Measurements from ENCODE around the gene LUZP2.

LUZP2 gene

DNA sequence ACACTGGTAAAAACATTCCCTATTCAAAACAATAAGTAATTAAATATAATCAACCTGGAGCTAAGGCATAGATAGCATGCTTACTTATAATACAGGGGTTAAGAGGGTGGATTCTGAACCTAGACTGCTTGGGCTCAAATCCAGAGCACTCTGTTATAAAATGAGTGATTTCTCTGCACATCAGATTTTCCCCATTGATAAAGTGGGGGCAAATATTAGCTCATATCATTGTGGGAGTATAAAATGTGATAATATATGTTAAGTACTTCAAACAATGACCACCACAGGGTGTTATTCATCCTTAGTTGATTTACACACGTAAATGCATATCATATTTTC, 139.4 kb downstream of the LUZP2 start:
- no peak for DNase-seq

DNA sequence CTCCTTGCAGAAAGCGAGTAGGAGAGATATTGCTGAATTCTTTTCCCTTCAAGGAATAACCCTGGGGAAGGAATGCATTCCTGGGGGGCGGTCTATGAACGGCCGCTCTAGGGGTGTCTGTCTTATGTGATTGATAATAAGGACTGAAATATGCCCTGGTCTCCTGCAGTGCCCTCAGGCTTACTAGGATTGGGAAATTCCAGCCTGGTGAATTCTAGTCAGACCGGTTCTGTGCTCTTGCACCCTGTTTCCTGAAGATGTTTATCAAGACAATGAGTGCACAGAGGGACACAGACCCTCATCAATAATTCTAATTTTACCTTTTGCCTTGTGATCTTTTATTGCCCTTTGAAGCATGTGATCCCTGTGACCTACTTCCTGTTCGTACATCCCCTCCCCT, 140.7 kb downstream of the LUZP2 start:
- no peak for DNase-seq

DNA sequence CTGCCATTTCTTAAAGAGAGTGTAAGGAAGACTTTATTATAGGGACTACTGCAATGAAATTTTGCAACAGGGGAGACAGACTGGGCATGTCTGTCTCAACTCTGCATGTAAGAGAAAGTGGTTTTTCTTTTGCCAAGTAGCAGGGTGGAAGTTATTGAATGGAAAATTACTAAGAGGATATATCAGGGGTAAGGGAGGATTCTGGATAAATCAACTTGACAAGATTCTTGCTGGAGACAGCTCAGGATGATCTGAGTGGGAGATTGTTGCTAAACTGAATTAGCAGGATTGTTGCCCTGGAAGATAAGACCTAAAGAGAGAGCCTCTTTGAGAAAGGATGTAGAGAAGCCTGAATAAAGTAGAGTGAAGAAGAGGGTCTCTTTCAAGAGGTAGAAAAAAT, 145.8 kb downstream of the LUZP2 start:
- no peak for DNase-seq

DNA sequence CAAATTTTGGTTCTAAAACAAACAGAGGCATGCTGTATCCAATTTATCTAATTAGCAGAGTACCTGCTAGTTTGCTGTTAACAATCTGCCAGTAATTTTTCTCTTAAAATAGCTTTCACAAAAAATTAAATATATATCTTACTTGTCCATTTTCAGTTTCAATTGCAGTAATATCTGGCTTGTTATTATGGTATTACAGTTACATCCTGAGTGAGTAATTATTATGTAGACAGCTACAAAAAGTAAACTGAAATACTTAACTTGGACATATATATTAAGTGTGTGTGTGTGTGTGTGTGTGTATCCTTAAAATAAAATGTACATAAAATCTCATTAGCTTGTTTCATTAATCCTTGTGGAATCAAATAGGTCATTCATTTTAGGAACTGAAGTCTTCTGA, 148.7 kb downstream of the LUZP2 start:
- no peak for DNase-seq

DNA sequence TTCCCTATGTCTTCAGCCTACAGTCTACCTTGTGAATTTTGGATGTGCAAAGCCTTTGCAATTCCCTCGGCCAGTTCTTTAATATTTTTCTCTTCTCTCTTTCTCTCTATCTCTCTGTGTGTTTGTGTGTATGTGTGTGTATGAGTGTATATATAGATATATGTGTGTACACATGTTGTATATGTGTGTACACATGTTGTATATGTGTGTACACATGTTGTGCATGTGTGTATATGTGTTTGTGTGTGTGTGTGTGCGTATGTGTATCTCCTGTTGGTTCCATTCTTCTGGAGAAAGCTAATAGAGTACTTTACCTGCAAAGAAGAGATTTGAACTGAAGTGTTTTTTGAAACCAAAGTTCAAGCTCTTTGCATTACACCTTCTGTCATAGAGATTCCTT, 155.0 kb downstream of the LUZP2 start:
- DNase-seq = no peak

DNA sequence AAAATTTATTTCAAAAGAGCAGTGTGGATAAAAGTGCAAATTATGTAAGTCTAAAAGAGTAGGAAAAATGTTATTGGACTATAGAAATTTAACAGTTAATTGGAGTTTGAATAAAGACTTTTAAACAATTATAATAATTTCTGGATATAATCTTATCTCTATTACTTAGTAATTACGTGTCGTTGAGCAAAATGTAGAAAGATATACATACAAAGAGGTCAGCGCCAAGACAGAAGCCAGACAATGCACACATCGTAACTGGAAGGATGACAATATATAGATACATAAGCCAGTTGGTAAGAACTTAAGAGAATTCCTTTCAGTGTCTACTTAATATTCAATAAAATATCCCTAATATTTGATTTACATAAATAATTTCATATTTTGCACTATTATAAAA, 157.0 kb downstream of the LUZP2 start:
- no peak for DNase-seq

DNA sequence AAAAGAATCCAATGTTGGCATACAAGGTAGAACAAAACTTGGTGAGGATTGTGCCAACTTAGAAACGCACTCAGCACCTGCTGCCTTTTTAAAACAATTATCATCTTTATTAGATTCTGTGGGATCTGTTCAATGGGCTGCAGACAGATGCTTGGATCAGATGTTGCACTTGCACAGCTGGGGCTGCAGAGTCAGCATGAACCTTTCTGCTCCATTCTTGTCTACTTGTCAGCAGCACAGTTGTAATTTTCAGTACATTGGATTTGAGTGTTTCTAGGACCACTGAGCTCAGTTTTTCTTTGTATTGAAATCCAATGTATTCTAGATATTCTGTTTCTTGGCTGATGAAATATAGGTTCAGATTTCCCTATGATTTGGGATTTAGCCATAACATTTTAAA, 164.5 kb downstream of the LUZP2 start:
- DNase-seq = no peak

DNA sequence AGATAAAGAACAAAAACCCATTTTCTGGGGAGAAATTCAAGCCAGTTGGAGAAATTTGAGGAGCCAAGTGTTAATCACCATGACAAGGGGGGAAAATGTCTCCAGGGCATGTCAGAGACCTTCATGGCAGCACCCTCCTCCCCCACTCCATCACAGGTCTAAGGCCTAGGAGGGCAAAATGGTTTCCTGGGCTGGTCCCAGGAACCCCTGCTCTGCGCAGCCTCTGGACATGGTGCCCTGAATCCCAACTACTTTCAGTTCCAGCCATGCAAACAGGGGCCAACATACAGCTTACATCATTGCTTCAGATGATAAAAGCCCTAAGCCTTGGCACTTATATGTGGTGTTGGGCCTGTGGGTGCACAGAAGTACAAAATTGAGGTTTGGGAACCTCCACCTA, 167.5 kb downstream of the LUZP2 start:
- DNase-seq = no peak

DNA sequence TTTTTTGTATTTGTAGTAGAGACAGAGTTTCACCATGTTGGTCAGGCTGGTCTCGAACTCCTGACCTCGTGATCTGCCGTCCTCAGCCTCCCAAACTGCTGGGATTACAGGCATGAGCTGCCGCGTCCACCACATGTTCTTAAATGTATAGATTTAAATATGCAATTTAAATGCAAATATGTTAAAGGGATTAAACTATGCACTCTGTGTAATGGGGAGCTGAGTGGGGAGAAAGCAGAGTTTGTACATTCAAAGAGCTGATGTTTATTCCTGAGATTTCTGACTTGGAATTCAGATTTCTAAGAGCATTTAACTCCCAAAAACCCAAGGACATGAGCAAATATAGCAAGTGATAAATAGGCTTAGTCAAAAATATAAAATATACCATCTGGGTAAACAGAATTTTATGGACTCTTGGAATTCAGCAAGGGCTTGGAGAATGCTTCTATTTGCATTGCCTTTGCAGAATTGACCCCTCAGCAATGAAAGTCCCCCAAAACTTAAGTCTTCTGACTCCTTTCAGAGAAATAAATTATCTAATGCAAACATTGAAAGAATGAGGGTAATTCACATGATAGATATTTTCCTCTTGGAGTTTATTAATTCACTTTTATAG, 170.6 kb downstream of the LUZP2 start:
- no peak for DNase-seq

DNA sequence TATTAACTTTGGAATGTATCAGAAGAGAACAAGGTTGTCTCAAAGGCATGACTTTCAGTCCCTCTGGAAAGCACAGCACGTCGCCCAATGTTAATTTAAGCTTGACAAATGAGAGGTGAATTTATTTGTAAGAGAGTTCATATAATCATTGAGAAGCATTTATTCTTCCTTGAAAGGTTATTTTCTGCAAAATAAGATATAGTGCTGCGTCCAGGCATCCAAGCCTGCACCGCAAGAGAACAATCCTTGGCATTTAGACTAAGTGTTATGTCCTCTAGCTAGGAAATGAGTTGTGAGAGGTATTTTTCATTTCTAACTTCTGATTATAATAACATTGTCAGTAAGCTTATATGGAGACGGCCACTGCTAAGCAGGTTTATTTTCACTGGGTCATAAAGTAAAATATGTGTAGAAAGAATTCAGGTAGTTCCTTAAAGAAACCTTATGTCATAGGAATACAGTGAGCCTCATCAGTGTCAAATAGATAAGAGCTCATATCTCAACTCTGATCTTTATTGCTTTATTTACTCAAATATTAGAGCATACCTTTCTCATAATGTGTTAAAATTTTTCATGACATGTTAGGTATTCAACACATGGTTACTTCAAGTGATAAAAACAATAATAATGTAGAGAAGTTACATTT, 182.0 kb downstream of the LUZP2 start:
- no peak for DNase-seq

DNA sequence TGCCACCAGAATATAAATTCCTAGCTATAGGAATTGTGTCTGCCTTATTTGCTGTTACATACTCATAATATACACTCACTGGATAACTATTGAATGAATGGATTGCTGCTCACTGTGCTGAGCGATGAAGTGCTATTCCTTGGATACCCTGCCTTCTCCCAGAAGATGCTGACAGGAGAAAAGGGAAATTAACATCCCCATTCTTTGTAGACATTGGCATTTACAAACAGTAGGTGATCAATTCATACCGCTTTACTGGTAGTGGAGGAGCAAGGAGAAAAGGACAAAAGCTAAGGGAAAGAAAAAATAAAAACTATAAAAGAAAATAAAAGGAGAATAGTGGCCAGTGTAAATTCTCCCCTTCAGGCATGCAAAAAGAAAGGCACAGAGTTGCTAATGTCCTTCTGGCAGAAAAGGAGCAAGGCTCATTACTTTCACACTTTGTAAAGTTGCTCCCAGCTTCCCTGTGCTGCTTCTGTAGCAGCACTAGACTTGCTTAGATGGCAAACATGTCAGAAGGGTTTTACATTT, 183.0 kb downstream of the LUZP2 start:
- DNase-seq = no peak

DNA sequence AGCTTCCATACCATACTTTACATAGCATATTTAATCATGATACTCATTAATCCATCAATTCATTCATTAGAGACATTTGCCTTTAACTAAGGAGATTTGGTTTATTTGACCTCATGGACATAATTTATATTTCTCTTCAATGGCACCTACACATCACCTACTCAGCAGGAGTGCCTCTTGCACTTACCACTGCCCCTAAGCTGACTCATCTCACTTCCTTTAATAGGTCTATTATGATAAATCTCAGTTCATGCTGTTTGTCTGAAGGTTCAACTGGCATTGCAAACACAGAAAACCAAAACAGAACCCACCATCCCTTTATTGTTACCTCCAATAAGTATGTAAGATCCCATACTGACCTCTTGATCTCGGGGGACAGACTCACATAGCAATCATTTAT, 186.7 kb downstream of the LUZP2 start:
- no peak for DNase-seq

DNA sequence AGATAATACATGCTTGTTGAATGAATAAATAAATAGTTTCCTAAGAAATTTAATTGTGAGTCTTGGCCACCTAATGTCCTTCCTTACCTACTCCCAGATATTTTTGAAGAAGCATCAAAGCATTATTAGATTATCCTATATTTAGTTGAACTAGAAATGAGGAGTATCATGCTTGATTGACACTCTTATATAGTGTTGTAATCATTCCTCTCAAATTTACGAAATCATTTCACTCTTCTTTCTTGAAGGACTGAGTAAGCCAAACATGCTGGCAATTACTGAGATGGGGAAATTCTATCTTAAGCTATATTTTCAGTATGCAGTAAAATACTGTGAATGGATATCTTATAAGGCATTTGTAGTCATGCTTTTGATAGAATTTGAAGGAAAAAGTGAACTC, 189.0 kb downstream of the LUZP2 start:
- no peak for DNase-seq

DNA sequence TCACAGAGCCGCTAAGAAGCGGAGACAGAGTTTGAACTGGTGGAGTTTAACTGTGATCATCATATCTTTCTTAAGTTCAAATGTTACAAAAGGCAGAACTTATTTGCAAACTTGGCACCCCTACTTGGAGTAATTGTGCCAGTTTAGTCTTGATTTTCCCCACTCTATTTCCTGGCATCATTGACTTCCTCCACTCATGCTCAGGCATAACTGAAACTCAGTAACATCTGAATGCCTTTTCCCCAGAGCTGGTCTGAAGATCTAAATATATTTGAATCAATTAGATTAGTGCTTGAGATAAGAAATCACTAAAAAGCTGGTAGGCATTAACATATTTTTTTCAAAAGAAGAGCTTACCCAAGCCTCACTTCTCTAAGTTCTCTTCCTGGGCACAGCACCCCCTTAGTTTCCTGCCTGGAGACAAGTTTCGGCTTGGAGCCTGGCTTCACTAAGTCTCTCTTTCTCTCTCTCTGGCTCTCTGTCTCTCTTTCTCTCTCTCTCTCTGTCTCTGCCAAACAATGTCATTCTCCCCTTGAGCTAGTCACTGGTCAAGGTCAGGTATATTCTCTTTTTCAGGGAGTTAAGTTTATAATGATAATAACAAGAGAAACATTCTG, 190.8 kb downstream of the LUZP2 start:
- no peak for DNase-seq

DNA sequence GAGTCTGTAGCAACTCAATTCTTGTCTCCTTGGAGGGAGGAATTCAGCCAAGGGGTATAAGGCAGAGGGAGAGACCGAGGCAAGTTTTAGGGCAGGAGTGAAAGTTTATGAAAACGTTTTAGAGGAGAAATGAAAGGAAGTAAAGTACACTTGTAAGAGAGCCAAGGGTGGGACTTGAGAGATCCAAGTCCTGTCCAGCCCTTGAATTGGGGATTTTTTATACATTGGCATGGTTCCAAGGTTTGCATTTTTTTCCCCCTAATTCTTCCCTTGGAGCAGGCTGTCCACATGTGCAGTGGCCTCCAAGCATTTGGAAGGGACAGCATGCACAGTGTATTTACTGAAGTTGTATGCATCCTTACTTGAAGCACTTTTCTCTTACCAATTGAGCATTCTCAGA, 192.1 kb downstream of the LUZP2 start:
- DNase-seq = no peak

DNA sequence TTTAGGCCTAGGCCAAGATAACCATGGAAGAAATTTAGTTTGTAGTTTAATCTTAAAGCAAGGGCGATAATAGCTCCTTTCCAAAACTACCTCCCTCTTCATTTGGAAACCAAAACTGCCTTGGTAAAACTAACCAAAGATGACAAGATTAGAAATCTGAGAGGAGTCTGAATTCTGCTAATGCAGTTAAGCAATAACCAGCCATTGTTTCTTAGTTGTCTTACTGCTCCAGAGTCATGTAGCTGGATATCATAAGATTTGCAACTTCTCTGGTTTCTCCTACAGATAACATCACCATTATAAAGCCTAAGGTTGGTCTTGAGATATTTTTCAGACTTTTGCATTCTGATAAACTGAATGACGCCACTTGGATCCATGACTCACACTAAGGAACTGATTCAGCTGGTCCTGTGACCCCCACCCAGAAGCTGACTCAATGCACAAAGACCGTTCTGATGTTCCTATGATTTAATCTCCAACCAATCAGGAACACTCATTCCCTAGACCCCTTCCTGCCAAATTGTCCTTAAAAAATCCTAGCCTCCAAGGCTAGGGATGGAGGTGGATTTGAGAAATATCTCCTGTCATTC, 200.8 kb downstream of the LUZP2 start:
- no peak for DNase-seq

DNA sequence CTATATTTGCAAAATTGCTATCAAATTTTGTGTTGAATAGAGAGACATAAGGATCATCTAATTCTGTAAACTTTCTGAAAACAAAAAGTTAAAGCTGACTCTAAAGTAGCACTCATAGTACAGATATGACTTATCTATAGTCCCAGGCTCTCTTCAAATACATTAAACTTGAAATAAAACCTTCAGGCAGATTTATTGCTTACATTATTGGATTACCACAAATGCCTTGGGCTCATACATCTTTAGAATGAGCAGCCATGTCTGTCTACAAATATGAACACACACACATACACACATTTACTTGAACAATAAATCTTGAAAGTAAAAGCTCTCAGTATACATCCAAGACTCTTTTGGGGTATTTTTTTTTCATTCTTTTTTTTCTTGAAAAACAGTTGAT, 207.9 kb downstream of the LUZP2 start:
- DNase-seq = no peak

DNA sequence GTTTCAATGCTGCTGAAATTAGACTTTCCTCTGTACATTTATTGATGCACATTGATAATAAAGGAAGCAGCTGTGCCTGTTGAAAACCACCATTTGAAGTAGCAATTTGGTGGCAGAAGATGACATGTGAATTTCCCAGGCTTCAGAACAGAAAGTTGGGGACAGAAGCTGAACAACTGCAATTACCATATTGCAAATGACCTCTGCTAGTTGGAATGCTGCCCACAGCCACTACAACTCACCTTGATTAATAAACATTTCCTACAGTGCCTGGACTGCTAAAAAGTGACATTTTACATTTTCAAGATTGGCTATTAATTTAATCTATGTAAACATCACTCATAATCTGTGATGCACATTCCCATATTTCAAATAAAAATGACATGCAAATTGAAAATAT, 208.6 kb downstream of the LUZP2 start:
- DNase-seq = no peak

DNA sequence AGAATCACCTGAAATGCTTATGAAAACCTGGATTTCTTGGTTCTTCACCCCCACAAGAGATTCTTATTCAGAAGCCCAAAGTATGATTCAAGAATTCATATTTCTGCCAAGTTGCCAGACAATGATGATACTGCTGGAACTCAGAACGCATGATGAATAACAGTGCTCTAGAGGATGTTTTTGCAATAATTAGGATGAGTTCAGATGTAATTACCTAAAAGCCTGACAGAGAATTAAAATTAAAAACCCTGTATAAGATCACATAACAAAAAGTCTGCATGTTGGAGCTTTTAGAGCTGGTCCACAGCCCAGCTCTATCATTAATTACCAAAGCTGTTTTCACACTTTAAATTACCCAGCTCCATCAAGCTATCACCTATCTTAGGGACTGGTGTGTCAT, 211.8 kb downstream of the LUZP2 start:
- no peak for DNase-seq

DNA sequence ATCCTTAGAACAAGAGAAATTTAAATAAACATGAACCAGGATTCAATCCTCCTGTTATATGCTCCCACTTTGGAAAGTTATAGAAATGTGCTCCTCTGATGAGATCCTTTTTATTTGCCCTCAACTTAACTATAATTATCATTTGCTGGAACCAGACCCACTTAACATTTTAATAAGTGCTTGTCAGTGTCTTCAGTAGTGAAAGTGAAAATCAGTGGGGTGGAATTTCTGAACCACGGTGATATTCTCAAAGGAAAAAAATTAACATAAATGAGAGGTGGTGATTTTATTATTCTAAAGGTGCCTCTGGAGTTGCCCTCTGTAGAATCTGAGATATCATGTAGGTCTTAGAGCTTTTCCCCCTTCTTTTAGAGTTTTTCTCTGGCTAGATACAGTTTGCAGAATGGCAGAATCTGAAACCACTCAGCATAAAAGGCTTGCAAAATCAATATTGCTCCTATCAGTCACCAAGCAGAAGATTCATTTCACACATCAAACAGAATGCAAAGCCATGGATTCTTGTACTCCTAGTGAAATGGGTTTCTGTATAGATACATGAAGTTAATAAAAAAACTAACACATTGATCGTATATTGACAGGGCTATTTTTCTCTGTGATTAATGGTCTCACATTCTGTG, 213.2 kb downstream of the LUZP2 start:
- DNase-seq = peak; percentile 16

DNA sequence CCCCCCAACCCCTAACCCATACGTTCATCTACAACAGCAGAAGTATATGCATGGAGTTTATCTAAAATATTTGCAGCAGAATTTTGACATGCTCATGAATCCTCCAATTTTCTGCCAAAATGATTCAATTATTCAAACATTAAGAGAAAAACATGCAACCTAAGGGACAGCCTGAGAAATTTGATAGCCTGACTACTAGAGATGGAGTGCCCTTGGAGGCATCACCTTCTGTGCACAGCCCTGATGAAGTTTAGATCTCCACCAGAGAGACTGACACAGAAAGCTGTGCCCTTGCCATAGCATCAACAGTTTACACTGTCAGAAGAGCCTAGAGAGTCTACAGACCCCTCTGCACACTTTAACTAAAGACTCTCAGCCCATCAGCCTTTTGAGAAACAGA, 217.7 kb downstream of the LUZP2 start:
- DNase-seq = no peak

DNA sequence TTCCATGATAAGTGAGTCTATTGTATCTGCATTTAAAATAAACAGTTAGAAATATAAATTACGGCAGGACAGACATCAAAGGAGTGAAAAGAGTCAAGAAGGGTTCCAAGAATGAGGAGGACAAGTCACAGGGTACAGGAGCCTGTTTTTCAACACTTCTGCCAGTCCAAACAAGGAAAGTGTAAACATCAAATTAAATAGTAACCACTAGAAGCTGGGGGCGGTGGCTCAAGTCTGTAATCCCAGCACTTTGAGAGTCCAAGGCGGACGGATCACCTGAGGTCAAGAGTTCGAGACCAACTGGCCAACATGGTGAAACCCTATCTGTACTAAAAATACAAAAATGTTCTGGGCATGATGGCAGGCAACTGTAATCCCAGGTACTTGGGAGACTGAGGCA, 219.6 kb downstream of the LUZP2 start:
- DNase-seq = no peak

DNA sequence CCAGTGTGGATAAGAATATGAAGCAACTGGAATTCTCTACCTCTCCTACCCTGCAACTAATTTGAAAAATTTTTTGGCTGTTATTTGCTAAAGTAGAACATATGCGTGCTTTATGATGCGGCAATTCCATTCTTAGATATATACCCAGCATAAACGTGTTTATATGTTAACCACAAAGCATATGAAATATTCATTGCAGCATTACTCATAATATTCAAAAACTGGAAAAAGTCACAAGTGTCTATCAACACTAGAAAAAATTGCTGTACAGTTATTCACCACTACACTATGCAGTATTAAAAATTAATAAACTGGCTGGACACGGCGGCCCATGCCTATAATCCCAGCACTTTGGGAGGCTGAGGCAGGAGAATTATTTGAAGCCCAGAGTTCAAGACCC, 226.4 kb downstream of the LUZP2 start:
- no peak for DNase-seq

DNA sequence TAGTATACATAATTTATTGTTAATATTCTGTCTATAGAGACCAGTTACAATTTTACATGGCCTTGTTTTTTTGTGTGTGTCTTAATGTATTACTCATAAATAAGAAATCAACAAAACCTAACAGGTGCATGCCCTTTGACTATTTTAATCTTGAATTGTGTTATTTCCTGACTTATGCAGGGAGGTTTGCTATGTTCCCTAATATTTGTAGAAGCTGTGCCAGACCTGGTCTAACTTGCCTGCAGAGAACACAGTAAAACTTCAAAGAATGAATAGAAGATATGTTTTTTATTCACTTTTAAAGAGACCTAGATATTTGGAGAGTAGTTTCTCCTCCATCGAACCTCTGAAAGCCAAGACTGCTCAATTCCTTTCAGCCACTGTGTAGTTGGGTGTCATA, 234.7 kb downstream of the LUZP2 start:
- DNase-seq = no peak

Measured in DMS79 (cell line).